Measurements from ENCODE around the gene SLC7A5.
"Not testable (repeated sequence)": the region's sequence is repeated elsewhere in the genome, so short reads cannot be mapped to it uniquely, and the experiment has no call there.

SLC7A5 gene

DNA sequence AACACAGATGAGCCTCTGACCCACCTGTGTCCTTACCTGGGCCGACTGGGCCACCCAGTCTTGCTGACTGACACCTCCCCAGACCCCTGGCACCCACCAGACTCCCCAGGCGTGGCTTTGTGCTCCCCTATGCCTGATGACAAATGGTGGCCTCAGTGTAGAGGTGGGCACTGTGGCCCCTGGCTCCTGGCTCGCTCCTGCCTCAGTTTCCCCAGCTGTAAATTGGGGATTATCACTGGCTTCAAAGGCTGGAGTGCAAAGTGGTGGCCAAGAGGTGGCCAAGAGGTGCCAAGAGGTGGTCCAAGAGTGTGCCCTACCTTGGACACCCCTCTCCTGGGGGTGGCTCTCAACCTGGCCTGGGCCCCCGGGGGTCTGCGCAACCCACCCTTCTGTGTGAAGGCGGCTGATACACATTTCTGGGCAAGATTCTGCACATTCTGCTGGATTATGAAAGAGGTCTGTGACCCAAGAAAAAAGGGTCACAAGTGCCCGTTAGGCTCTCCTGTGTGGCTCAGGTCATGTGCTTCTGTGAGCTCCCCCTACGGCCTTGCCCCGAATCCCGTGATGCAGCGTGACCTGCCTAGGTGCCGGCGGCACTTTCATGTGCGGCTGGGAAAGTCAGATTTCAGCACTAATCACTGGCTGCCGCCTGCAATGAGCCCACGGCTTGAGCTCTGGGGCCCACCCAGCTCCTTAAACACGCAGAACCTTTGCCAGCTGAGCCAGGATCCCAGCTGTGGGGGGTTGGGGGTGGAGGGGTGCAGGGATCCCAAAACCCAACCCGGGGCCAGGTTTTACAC, 7.8 kb downstream of the SLC7A5 start:
- not testable (repeated sequence) for DNase-seq (ENCODE audit: low read depth)

DNA sequence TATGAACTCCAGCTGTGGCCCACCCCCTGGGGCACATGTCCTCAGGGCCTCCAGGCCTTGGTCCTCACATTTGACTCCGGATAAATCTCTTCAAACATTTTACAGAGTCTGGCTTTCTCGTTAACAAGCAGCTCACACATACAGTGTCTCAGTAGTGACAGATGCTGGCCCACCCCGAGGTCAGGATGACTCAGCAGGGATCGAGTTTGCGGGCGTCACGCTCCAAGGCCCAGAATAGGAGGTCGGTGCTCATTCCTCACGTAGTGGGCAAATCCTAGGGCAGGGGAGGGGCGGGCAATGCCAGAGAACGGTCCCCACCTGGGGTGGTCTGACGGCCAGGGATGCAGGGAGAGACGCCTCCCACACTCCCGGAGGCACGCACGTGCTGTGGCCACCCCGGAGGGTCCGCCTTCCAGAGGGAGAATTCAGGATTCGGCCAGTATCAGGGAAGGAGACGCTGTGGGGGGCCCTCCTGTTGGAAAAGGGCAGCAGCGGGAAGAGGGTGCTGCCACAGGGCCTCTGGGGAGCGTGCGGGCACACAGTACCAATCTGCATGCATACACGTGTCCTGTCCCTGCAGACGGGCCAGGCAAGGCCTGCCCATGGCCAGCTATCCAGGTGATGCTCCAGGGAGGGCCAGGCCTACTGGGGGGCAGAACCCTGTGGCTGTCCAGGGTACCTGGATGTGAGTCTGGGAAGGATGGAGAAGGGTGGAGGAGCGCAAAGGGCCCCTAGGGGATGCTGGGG, 8.6 kb downstream of the SLC7A5 start:
- DNase-seq (ENCODE audit: low read depth) = no peak

DNA sequence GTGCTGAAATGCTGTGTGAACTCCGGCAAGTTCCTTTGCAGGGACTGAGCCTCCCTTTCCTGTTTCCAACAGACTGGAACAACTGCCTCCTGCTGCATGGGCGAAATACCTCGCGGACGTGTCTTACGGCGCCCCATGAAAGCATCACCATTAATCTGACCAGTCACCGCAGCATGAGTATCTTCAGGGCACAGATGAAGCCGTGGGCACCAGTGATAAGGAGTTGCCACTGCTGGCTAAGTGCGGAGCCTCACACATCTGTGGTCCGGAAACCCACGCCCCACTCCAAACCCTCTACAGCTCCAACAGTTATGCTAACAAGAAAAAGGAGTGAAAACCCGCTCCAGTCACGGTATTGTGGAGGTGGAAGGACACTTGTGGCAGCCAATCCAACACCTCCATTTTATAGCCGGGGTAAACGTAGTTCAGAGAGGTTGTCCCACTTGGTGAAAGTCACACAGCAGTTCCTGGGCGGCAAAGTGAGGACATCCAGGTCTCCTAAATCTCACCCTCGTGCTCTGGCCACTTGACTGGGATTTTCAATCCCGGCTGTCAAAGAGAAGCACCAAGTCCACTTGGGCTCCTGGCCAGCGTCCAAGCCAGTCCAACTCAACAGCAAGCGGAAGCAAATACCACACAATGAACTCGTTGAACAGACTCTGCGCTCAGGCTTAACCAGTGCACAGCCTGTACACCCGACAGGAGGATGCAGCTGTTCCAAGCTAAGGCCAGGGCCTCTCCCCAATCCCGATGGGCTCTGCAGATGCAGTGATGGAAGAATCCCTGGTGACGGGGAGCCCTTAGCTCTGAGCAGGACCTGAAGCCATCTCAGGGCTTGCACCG, 10.9 kb downstream of the SLC7A5 start:
- not testable (repeated sequence) for DNase-seq (ENCODE audit: low read depth)

DNA sequence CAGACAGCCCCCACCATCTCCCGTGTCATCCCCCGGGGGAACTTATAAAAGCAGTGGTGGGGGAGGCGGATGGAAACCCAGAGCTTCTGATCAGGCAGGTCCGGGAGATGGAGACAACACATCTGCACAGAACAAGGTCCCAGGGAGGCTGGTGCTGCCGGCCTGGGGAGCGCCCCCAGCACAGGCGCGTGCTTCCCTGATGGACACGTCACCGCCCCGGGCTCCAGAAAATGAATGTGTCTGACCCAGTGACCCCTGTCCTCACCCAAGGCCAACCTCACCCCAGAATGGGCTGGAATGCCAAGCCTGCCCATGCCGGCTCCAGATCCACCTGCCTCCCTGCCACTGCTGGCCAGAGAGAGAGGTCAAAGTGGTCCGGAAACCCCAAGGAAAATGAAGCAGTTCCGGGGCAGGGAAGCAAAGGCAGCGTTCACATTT, 12.5 kb downstream of the SLC7A5 start:
- DNase-seq (ENCODE audit: low read depth) = no peak

DNA sequence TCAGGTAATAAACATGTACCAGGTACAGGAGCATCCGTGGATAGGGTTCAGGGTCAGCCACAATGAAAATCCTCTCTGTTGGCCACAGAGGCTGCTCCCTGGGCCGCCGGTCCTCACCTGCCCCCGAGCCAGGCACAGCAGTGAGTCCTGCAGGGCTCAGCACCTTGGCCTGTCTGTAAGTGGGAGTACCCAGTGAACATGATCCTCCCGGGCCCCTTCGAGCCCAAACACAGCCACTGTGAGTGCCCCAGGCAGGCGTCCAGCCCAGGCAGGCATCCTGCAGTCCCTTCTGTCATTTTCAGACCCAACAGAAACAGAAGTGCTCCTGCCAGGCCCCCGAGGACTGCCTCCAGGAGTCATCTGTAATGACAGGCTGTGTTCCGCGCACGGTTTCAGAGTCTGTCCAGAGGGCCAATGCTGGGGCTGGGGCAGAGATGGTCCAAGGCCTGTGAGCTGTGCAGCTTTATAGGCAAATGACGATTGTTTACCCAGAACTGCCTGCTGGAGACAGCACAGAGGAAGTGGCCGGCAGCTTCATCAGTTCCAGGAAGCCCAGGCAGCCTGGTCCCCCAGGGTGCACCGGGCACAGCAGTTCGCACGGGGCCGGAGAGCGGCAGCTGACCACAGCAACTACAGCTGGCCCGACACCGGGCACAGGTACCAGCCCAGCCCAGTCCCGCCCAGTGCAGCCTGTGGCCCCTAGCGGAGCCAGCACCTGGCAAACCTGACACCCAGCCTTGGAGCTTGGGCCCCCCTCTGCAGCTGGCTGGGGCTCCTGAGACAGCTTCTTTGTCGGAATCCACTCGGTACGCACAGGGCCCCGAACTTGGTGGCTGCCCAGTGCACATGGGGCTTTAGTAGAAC, 13.2 kb downstream of the SLC7A5 start:
- DNase-seq (ENCODE audit: low read depth) = no peak

DNA sequence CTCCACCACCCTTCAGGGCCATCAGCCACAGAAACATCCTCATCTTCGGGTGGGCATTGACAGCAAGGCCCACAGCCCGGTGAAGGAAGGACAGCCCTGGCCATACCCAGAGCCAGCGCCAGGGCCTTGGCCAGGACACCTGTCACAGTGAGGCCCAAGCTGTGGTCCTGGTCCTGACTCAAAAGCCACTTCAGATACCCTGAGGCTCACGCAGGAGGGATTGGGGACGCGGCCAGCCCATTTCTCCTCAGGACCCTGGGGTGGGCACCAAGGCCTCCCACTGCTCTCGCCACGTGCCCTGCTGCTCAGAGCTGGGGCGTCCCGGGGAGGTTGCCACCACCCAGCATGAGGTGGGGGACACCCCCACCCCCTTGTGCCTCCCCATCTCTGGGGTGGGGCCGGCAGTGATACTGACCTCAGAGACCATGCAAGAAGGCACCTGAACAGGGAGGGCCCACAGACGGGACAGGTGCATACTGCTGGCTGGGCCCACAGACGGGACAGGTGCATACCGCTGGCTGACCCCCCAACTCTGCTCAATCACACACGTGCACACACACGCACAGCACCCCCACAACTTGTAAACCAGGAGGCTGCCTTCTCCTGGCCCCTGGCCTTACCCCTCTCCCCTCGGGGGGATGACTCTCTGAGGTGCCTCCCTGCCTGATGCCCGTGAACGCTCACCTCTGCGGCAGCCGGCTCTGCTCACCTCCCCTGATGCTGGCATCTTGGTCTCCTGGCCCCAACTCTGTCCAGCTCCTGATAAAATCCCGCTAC, 14.2 kb downstream of the SLC7A5 start:
- DNase-seq (ENCODE audit: low read depth) = no peak

DNA sequence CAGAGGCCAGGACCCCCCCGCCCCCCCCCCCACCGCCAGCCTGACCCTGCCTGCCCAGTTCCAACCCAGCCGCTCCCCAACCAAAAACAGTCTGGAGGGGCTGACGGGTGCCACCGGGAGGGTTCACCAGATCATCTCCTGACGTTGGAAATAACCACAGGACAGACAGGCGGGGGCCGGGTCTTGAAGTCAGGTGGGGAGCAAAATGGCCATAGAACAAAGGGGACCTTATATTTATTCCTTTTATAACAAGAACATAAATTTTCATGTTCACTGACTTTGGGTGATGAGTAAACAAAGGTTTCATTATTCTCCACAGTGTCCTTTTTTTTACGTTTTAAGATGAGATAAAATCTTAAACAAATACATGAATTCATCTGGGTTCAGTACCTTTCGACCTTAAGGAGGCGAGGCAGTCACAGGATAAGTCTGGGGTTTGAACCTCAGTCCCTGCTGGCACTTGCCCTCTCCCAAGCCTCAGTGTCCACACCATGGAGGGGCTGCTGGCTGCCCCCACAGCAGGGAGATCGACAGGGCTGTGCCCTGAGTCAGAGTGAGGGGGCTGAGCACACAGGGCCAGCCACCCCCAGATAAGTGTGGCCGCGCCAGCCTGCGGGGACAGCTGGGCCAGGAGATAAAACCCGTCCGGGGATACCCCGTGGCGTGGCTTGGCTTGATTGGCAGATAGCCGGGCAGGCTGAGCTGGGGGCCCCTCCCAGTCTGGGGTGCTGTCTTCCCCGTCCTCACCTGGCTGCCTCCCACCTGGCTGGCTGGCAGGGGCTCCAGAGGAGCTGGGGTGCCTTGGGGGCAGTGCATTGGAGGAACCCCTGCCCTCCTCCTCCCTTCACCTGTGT, 15.0 kb downstream of the SLC7A5 start:
- no peak for DNase-seq (ENCODE audit: low read depth)

DNA sequence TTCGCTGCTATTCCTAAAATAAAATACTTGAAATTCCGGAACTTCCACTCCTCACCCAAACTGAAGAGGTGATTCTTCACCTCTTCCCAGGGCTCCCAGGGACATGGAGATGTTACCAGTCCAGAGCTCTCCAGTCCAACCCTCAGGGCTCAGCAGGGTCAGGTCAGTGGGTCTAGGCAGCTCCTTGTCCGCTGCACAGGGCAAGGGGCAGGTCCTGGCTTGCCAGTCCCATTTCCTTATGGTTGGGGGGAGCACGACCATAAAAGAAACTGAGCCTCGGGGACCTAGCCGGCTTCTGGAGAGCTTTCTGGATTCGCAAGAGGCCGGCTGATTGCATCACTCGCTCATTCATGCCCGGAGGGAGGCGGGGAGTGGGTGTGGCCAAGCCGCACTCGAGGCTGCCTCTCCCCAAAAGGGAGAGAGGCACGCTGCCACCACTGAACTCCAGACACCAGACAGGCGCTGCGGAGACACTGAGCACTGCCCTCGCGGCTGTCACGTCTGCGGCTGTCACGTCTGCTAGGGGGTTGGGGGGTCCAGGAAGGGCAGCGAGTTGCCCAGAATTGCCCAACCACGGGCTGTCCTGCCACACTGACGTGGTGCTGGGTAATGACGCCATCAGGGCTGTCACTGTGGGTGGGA, 15.8 kb downstream of the SLC7A5 start:
- peak; percentile 69 for DNase-seq (ENCODE audit: low read depth)

DNA sequence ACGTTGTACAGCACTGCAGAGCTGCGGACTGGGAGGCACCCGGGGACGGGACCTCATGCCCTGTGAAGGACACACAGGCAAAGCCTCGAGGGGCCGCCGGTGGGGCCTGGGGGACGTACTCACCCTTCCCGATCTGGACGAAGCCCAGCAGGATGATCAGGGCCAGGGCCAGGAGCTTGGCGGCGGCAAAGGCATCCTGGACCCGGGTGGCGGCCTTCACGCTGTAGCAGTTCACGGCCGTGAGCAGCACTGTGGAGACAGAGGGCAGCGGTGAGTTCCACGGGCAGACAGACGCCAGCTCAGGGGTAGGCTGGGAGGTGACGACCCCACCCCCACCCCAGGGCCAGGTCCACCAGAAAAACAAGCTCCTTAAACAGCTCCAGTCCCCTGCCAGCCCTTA, 17.7 kb downstream of the SLC7A5 start:
- DNase-seq (ENCODE audit: low read depth) = no peak

DNA sequence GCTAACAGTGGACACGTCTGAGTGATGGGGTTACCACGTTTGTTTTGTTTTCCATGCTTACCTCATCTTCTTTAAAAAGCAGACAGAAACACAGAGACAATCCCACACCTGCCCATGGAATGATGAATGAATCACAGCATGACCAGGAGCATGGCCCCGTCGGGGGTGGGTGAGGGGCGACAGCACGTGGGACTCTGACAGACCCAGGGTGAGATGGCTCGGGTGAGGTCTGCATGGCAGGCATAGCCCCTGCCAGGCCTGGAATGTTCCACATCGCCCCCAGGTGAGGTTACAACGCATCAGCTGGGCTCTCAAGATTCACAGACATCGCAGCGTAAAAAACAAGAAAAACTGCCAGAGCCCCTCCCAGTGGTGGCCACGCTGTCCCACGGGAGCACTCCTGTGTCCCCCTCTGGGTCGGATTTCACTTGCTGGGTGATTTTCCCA, 18.1 kb downstream of the SLC7A5 start:
- DNase-seq (ENCODE audit: low read depth) = no peak

DNA sequence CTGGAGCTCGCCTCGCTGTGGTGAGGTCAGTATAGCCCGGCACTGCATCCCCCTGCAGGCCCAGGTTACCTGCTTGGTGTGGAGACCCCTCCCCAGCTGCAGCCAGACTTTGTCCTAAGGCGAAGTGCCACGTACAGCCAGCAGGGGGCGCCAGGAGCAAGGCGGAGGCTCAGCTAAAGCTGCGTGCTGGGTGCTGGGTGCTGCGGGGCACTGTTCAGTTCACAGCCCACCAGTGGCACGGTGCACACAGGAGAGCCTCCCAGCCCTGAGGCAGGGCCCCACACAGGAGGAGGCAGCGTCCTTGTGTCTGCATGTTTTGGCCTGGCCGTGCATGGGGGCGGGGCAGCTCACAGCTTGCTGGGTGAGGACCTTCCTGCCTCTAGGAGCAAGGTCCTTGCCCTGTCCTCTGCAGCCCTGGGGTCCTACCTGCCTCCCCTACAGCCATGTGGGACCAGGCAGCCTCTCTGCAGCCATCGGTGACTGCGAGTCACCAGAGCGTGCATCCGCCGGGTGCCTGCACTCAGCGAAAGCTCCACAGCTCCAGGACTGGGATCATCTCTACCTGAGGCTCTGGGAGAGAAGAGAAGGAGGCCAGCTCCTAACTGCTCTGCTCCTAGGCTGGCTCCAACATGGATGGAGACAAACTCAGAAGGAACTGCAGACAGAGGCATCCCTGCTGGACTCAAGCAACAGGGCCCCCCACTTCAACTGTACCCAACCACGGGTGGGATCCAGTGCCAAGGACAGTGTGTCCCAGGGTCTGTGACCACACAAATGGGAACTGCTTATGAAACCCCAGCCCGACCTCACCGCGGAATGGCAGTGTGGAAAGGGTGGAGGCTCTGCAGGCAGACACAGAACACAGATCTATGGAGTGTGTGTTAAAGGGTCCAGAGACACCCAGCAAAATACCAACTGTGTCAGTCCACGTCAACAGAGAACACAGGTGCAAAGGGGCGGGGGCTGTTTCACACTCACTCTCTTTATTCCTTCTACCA, 19.0 kb downstream of the SLC7A5 start:
- peak; percentile 48 for DNase-seq (ENCODE audit: low read depth)

DNA sequence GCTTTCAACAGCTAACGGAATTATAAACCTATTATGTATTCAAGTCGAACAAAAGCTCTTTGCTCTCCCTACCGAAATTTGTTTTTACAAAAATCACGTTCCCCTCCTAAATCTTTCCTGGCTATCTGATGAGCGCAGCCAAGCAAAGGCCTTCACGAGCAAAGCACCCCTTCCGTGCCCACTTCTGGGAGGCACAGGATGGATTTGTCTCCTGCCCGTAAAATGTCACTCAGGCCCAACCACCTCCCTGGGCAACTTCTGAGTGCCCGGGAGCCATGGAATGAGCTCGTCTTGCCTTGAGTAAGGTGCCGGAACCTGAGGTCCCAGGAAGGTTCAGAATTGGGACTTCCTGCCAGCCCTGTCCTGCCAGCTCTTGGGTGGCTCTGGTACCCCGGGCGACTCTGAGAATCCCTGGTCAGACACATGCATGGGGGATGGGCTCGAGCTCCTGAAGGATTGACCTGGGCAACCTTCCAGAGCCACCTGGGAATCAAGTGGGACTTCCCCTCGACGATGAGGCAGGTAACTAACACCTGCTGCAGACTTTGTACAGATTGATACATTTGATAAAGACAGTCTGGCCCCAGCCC, 19.8 kb downstream of the SLC7A5 start:
- no peak for DNase-seq (ENCODE audit: low read depth)

DNA sequence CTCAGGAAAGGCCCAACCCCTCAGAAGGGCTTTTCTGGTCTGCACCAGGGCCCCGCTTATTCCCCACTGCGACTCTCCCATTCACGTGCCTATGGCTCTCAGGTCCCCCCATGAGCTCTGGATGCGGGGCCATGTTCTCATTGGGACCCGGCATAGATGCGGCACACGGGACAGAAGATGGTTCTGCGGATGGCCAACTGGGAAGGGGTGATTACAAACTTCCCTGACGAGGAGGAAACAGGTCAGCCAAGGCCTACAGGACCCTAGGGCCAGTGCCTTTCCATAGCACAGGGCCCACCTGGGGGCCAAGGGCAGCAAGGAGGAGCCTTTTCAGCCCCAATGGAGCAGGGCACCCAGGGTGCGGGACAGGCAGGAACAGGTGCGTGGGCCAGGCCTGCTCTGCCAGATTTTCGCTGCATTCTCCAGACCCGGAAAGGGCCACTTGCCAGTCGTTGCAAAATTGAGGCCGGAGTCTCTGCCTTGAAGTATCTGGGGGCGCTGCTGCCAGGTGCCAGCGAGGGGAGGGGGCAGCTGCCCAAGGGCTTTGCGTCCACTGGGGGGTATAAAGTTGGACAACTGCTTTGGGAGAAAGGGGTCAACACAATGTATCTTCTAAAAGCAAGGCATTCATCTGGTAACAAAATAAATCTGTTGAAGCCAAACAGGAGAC, 20.5 kb downstream of the SLC7A5 start:
- no peak for DNase-seq (ENCODE audit: low read depth)

DNA sequence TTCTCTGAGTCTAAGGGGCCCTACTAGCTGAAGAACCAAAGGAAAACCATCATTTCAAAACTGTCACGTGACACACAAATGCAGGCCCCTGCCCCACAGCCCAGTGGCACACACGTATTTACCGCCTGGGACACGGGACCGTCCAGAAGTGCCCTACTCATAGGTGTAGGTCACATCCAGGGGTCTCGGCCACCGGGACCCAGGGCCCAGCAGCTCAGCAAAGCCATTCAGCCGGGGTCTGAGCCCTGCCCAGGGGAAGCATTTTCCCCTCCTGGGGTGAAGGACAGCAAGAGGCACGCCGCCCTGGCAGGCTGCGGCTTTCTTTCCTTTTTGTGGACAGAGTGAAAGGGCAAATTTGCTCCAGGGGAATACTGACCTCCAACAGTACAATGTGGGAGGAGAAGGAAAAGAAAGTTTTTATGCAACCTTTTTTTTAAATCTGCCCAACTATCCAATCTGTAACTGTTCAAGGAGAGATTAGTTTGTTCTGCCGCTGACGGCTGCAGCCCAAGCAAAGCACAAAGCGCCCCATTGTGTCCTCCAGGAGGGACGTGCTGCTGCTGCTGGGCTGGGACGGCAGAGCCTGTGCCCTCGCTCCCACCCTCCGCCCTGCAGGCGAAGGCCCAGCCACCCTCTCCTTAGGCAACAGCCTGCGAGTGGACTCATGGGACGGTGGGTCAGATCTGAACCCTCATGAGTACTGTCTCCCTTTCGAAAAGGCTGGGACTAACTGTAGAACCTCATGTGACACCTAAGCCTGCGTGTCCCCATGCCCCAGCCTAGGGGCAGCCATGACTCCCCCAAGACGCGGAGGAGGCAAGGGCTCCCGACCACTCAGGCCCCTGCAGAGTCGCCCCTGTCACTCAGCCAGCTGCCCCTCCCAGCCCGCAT, 21.3 kb downstream of the SLC7A5 start:
- DNase-seq (ENCODE audit: low read depth) = no peak

DNA sequence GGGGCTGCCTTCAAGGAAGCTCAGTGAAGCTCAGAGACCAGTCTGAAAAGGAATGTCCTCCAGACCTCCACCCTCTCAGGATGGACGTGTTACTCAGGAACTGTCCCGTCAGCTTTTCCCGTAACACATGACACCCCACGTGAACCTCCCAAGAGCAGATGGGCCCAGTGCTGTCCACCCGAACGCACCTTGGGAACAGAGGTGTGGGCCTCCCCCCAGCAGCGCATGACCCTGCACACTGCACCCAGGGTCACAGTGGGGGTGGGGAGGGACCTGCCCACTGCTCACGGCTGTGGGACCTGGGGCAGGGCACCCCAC, 21.9 kb downstream of the SLC7A5 start:
- DNase-seq (ENCODE audit: low read depth) = no peak

Data from activated T-cell treated with anti-CD3 and anti-CD28 coated beads for 24 hours (primary cell).